GM19395 (cell line): ENCODE measurements around the gene ST8SIA6.

Source experiments
- ATAC-seq: cut with Tn5 transposase; IDR thresholded peaks from one replicate; pipeline ENCODE4 v1.9.1; 2021; ENCODE audit warnings: mild to moderate bottlenecking, moderate library complexity; ENCODE audit not compliant: unreplicated experiment

ST8SIA6 gene

DNA sequence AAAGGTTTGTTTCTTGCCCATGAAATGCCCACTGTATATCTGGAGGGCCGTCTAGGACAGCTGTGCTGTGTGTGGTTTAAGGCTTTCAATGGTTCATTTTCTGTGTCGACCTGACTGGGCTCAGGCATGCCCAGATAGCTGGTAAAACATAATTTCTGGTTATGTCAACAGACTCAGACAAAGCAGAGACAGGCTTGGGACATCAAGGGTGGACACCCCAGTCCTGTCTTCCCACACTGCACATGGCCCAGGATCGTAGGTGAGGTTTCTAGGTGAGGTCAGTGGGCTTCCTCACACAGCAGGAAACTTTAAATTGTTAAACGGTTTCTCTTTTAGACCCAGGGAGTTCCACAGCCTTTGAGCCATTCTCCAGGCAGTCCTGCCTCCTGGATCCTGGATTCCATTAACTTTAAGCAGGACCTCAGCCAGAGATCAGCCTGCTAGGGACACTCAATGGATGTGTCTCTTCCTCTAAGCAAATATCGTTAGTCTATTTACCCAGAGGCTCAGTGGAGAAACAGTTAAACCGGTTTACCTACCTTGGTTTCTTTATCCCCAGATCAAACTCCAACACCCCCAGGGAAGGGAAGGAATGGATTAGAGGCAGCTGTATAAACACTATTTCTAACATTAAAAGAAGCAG lies 66.4 kb downstream of the ST8SIA6 start:
- ATAC-seq = no peak

DNA sequence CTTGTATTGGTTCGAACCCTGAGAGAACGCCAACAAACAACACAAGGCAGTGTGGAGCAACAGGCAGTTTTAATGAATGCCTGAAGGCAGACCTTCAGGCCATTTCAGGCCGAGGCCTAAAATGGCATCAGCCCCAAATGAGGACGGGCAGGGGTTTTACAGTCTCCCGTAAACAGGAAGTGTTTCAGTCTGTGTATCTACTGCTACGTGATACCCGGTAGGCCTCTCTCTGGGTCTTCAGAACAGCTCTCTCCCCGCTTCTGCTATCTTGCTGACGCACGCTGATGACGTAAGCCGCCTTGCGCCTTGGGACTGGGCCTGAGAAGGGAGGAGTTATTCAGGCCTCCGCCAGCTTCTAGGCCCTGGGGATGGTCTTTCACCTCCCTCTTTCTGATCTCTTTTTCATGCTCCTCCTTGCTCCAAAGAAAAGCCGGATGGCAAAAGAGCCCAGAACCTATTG lies 67.7 kb downstream of the ST8SIA6 start:
- ATAC-seq = no peak

DNA sequence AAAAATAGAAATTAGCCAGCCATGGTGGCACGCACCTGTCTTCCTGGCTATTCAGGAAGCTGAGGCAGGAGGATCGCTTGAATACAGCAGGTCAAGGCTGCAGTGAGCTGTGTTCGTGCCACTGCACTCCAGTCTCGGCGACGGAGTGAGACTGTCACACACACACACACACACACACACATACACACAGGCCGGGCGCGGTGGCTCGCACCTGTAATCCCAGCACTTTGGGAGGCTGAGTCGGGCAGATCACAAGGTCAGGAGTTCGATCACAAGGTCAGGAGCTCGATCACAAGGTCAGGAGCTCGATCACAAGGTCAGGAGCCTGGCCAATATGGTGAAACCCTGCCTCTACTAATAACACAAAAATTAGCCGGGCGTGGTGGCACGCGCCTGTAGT lies 68.4 kb downstream of the ST8SIA6 start:
- no peak for ATAC-seq

DNA sequence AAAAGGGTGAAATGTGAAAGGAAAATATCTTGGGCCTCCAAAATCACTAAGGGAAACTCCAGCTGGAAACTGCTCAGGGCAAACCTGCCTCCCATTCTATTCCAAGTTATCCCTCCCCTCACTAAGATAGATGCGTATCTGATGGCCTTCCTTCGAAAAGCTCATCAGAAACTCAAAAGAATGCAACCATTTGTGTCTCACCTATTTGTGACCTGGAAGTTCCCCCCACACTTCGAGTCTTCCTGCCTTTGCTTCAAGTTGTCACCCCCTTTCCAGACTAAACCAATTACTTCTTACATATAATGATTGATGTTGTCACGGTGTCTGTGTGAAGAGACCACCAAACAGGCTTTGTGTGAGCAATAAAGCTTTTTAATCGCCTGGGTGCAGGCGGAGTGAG lies 69.3 kb downstream of the ST8SIA6 start:
- no peak for ATAC-seq

DNA sequence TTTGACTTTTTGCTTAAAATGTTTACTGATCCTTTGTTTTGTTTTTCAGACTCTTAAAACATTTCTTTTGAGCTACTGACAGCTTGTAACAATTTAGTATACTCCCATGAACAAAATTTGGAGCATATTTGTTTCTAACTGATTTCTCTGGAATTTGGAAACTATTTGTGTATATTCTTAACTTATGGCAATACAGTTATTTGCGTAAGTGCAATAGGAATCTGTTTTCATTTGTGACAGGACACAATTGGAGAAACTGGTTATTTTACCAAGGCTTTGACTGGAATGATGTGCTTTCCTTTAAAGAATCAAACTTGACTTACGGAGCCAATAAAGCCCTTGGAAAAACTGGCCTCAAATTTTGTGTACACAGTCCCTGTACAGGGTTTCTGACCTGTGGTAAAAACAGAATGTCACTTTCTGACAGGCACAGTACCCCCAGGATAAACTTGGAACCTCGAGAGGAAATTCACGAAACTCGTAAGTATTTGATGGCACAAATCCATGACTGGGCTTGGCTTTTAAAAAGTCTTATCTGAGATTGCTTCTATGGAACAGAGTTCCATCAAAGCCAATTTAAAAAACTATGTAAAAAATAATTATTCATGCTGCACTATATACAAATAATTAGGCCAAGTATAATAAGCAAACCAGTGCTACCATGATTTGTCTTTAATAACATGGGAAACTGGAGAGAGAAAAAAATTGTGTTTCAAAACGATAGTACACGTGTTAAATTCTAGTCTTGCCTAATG lies 70.4 kb downstream of the ST8SIA6 start:
- no peak for ATAC-seq

DNA sequence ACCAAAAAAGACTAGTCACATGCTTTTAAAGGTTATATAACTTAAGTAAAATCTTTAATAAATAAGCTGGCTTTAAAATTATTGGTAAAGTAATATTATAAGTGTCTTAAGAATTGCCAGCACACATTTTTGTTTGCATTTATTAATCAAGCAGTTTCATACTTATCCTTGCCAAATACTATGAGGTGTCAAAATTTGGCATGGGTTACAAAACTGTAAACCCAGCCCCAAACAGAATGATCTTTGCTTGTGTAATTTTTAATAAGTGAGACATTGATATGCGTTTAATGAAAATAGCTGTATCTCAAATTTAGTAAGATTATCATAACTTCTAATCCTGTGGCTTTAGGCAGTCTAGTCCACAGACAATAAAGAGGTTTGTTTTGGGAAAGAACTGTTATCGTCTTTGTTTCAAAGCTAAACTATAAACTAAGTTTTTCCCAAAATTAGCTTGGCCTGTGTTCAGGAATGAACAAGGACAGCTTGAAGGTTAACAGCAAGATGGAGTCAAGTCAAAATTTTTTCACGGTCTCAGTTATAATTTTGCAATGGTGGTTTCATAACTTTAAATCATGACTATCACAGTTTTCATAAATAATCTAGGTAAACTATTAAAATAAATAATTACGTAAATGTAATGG lies 72.8 kb downstream of the ST8SIA6 start:
- ATAC-seq = no peak

DNA sequence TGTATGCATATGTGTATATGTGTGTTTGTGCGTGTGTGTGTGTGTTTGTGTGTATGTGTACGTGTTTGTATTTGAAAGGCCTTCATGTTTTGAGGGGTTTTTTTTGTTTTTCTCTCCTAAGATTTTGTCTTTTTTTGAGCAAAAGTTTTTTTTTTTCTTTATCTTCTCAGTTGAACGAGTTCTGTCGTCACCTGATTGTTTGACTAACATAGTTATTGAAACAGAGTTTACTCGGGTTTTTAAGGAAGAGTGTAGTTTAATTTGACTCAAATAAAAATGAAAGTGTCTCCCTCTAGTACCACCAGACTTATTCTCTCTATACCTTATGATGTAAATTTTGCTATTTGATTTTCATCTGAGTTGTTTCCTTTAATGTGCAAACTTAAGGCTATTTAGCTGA lies 73.5 kb downstream of the ST8SIA6 start:
- no peak for ATAC-seq

DNA sequence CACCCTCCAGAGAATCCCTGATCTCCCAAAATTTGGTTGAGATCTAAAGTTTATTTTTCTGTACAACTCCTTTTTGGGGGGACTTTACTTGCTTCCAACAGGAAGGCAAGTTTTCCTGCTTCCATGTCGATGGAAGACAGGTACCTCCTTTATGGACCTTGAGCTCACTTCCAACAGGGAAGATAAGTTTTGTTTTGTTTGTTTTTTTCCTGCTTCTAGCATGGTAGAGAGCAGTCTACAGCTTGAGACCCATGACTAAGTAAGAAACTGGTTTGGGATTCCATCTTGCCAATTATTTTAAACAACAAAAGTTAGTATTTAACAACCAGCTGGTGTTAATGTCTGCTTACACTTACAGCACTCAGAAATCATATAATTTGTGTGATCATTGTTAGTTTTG lies 74.4 kb downstream of the ST8SIA6 start:
- no peak for ATAC-seq

DNA sequence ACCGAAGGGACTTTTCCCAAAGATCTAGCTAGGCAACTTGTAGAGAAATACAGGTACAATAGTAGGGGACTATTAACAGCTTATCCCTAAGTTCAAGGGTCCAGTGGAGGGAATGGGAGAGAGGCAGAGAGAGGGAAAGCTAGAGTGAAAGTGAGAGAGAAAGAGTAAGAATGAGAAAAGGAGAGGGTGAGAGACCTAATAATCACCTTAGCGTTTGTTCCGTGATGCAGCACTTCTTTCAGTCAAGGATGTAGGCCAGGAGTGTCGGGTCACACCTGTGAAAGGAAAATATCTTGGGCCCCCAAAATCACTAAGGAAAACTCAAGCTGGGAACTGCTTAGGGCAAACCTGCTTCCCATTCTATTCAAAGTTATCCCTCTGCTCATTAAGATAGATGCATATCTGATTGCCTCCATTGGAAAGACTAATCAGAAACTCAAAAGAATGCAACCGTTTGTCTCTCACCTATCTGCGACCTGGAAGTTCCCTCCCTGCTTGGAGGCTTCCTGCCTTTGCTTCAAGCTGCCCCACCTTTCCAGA lies 75.2 kb downstream of the ST8SIA6 start:
- ATAC-seq = no peak

DNA sequence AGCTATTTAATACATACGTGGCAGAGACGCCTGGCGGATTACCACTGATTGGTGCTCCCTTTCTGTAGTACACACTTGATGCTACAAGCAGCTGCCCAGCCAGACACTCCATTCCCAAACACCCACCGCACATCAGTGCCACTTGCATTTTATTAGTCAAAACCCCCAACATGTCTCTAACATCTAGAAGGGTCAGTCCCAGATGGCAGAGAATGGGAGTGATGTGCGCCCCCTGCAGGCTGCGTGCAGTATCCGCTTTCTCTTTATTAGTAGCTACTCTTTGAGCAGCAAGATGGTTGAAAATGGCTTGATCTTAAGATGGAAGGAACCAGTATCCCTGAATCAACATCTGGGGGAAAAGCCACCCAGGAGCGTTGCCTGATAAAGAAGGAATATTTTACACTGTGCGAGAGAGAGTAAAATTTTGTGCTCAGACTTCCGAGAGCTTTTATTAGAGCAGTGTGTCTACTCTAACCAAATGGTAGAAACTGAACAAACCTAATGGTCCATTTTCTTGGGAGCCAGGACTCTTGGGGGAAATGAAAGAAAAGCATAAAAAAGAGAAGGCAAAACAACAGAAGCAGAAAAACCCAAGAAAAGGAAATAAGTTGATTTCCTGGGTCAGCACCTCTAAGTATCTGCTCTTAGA lies 78.3 kb downstream of the ST8SIA6 start:
- ATAC-seq = no peak

DNA sequence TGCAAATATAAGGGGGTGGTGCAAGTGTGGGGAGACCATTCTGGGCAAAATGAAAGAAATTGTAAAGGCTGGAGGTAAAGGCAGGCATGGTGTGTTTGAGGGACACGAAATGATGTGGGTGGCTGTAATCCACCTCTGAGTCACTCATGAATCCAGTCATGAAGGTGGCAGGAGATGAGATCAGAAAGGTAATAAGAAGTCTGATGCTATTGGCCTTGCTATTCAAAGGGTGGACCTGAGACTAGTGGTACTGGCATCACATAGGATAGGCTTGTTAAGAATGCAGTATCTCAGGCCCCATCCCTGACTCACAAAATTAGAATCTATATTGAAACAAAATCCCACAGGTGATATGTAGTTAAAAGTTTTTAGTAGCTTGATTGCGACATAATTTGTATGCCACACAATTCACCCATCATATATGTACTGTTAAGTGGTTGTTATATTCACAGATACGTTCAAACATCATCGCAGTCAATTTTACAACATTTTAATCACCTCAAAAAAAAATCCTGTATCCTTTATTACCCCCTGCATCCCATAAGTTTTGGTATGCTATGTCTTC lies 85.6 kb downstream of the ST8SIA6 start:
- no peak for ATAC-seq

DNA sequence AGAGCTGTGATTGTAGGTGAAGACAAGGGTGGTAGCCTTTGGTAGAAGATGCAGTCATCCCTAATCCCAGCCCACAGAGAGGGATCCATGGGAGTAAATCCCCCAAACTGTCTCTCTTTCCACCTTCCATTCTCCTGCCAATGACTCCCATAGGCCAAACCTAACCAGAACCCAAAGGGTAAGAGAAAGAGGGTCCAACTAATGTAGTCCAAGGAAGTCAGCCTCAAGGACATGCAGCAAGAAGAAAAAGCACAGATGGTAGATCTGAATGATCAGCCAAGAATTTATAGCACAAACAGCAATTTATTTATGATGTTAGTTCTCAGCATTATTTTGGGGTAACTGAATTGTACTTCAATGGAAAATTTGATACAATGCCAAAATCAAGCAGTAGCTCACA lies 87.7 kb downstream of the ST8SIA6 start:
- ATAC-seq = no peak

DNA sequence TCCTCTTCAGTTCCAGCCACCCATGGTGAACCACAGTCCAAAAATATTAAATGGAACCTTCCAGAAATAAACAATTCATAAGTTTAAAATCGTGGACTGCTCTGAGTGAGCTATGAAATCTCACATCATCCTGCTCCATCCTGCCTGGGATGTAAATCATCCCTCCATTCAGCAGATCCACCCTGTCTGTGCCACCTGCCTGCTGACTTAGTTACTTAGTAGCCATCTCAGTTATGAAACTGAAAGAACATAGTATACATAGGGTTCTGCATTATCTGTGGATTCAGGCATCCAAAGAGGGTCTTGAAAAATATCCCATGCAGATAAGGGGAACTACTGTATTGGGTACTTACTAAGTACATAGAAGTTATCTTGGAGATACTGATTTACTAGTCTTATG lies 89.0 kb downstream of the ST8SIA6 start:
- ATAC-seq = no peak

DNA sequence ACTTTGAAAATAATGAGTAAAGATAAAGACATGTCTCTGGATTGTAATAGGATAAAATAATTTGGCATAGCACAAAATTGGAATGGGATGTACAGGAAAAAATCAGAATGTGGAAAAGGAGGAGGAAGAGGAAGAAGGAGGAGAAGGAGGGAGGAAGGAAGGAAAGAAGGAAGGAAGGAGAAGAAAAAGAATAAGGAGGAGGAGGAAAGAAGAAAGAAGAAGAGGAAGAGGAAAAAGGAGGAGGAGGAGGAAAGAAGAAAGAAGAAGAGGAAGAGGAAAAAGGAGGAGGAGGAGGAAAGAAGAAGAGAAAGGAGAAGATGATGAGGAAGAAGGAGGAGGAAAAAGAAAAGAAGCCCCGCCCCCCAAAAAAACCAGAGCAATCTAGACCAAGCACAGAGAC lies 95.9 kb downstream of the ST8SIA6 start:
- ATAC-seq = no peak

DNA sequence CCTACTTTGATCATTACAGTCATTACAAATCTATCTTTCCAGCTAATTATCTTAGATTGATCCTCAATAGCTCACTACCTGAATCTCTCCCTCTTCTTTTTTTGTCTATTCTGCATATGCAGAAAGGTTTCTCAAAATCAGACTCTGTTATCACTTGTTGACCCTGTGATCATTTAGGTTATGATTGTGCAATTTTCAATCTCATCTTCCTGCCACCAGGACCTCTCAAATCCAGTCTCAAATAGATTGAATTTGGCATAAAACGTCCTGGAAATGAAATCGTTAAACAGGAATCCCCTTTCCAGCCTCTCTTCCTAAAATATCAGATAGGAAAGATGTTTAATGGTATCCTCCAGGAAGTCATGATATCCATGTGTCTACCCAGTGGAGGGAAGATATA lies 96.6 kb downstream of the ST8SIA6 start:
- no peak for ATAC-seq

DNA sequence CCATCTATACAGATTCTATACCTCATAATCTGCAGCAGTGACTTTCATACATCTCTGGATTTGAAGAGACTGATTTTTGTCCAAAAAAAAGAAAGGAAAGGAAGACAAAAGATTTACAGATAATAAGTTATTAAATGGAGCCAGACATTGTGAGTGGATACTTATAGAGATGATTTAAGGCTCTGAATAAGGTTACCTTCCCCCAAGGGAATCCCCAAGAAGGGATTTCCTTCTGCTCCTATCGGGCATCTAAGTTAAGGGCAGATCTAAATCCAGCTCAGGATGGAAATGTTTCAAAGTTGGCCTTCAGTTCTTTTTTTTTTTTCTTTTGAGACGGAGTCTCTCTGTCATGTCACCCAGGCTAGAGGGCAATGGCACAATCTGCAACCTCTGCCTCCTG lies 97.6 kb downstream of the ST8SIA6 start:
- no peak for ATAC-seq

DNA sequence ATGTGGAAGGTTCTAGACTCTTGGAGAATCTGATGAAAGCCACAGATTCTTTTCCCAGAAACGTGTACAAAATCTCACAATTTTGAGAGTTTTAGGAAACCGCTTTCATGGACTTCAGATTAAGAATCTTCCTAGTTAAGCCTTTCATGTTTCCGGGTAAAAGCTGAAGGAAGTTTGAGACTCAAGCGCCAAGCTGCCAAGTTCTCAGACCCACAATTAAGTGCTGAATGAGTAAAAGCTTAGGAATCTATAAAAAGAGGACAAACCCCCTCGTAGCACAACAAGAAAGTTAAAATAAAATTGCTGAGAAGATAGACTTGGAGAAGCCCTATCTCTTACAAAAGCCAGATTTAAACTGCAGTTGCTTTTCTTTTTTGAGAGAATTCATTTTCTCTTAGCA lies 99.6 kb downstream of the ST8SIA6 start:
- no peak for ATAC-seq

DNA sequence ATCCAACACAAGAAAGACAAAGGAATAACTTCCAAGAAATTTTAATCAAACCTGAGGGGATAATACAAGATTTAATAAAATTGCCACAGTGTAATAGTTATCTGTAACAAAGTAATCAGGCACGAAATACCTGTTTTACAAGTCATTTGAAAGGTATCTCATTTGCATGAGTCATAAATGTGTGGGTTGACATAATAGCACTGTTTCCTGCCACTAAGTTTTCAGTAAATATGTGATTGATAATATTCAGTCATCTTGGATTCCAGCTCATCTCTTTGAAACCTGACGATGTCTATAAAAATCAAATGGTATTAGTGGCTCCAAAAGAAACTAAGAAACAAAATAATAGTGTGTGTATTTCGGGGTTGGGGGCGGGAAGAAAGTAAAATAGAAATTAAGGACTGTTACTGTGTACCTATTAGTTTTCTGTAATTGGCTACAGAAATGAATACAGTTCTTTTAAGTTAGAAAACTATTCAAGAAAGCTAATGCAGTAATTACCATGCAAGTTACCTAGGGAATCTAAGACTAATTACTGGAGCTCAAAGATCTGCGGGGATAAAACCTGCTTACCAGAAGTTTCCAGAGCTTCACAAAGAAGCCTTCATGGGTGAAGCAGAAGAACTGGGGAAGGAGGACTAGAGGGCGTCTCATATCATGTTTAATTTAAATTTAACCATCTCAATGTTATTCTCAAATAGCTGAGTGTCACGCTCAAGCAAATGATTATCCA lies 100.7 kb downstream of the ST8SIA6 start:
- no peak for ATAC-seq

DNA sequence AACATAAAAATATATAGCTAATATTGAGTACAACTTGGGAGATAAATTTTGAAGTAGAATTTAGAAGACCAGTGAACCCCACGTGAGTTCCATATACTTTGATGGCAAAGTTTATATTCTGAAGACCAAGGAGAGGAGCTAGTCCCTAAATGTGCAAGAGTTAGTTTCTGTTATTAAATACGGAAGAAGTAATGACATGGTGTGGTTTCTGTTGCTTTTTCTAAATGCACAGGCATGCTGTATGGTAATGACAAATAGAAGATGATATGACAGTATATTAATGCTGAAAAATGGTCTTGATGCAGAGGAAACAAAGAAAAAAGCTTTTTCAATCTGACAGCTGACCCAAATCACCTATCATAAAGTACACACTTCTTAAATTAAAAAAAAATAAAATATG lies 101.8 kb downstream of the ST8SIA6 start:
- ATAC-seq = no peak

DNA sequence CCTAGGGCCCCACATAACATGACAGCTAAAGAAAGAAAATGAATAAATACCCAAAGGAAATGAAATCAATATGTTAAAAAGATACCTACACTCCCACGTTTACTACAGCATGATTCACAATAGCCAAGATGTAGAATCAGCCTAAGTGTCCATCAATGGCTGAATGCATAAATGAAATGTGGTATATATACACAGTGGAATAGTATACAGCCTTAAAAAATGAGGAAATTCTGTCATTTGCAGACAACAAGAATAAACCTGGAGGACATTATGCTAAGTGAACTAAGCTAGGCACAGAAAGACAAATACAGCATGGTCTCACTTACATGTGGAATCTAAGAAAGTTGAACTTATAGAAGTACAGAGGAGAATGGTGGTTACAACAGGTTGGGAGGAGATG lies 102.9 kb downstream of the ST8SIA6 start:
- ATAC-seq = no peak
